Brain pericyte (primary cell): Measurements from ENCODE around the gene NDUFA12.

Source experiments
- DNase-seq: peaks from one replicate; pipeline ENCODE4 v3.0.0-alpha.2; 2012; ENCODE audit warnings: low read depth, low spot score

NDUFA12 gene

DNA sequence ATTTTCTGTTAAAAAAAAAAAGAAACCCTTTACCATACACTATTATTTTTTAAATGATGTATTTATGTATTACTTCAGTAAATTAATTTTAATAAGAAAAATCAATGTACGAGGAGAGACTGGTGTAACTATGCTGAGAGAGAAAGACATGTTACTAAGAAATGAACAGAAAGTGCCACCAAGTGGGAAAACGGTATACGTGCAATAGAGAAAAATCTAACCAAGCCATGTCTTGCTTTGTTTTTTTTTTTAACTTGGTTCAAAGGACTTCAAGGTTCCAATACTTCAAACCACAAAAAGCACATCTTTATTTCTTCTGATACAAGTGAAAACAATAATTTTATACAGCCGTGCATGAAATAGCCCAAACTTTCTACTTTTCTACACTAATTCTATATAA lies 22.9 kb downstream of the NDUFA12 start:
- DNase-seq = no peak

GRCh38 chr12:94979941-94980340 lies 23.6 kb downstream of the NDUFA12 start:
- no peak for DNase-seq

- DNase-seq = no peak
These were observed 25.6 kb downstream of the NDUFA12 start for GRCh38 chr12:94977766-94978468.

DNA sequence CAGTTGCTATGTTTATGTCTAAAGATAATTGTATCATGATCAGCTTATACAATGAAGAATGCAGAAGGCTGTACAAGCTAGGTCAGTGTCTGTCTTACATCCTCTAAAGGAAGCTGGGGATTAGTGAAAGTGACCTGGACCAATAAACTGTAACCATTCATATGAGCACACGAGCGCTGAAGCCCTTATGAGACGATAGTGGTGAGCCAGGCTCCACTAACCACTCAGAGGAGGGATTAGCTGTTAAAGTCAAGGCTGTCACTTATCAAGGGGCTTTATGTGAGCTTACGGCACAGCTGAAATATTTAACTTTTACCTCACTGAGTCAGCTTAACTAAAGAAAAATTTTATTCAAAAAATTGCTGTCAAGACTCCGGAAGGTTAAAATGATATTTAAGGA lies 30.3 kb downstream of the NDUFA12 start:
- no peak for DNase-seq

DNA sequence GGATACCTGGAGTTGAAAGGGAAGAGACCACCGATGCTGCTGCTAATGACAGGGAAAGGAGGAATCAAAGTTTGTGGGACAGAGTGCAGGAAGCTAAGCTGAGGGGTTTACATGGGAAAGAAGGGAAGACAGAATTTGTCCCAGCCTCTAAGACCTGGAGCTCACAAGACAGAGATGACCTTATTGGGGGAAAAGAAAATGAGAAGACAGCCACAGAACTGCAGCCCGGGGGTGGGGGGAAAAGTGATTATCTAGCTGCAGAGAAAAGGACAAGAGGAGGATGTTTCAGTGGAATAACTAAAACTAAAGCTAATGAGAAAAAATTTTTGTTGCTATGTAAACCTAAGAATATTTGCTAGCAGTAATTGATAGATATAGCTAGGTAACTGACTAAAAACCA lies 30.7 kb downstream of the NDUFA12 start:
- DNase-seq = no peak

DNA sequence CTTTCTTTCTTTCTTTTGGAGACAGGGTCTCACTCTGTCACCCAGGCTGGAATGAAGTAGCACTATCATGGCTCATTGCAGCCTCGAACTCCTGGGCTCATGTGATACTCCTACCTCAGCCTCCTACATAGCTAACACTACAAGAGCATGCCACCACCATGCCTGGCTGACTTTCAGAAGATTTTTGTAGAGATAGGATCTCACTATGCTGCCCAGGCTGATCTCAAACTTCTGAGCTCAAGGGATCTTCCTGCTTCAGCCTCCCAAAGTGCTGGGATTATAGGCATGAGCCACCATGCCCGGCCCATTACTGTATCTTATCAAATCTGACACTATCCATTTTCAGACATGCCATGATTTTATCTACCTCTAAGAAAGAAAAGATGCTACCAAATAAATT lies 31.6 kb downstream of the NDUFA12 start:
- DNase-seq = no peak

GRCh38 chr12:94970560-94970959 lies 32.9 kb downstream of the NDUFA12 start:
- no peak for DNase-seq

DNA sequence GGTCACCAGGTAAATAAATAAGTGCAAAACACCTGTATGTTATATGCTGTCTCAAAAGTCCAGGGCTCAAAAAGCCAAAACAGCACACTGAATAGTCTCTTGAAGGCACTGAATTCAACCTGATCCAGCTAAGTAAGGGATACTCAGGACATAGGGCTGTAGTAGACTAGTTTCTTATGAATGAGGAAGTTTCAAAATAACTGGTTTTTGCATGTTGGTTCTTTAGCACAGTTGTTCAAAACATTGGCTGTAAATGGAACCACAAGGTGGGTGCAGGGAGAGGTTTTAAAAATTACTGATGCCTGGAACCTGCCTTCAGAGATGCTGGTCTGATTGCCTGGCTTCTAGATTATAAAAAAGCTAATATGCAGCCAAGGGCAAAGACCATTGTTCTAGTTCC lies 34.1 kb downstream of the NDUFA12 start:
- DNase-seq = no peak

DNA sequence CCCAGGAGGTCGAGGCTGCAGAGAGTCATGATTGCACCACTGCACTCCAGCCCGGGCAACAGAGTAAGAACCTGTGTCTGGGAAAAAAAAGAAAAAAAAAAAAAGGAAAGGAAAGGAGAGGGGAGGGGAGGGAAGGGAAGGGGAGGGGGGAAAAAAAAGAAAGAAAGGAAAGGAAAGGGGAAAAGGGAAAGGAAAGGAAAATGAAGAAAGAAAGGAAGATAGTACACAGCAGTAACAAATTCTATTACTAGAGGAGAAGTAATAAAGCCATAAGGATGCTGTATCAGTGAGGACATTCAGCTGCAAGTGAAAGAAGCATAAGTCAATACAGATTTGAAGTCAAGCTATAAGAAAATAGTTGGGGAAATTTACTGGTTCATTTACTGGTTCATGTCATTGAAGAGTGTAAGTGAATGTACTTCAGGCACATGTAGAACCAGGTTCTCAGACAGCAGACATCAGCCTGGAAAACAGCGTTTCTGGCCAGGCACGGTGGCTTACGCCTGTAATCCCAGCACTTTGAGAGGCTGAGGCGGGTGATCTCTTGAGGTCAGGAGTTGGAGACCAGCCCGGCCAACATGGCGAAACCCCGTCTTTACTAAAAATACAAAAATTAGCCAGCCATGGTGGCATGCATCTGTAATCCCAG lies 37.4 kb downstream of the NDUFA12 start:
- DNase-seq = no peak

DNA sequence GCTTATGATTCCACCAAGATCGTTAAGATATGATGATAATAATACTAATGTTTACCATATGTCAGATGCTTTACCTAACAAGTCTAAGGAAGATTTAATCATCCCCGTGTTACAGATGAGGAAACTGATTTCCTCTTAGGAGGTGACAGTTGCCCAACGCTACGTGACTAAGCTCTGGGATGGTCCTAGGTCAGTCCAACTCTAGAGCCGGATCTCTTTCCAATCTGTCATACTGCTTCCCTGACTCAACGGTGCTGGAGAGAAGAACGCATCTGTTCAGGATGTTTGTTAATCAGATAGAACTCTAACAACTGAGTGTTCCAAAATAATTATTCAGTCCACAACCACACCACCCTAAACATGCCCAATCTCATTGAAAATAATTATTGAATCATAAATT lies 39.8 kb downstream of the NDUFA12 start:
- no peak for DNase-seq

GRCh38 chr12:94962670-94963069 lies 40.8 kb downstream of the NDUFA12 start:
- DNase-seq = no peak

DNA sequence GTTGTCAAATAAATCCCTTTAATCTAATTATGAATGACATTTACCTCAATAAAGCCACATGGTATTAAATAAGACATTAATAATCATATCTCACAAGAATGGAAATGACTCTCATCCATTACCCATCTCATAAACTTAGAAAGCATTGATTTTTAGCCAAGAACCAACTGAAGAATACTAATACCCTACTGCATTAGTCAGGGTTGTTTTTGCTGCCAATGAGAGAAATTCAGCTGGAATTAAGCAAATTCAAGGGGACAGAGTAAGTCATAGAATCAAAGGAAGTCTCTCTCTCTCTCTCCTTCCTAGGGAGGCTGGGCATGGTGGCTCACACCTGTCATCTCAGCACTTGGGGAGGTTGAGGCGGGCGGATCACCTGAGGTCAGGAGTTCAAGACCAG lies 41.6 kb downstream of the NDUFA12 start:
- no peak for DNase-seq

- no peak for DNase-seq
These were observed 42.2 kb downstream of the NDUFA12 start for GRCh38 chr12:94961256-94961824.

- no peak for DNase-seq
These were observed 46.5 kb downstream of the NDUFA12 start for GRCh38 chr12:94957006-94957405.

DNA sequence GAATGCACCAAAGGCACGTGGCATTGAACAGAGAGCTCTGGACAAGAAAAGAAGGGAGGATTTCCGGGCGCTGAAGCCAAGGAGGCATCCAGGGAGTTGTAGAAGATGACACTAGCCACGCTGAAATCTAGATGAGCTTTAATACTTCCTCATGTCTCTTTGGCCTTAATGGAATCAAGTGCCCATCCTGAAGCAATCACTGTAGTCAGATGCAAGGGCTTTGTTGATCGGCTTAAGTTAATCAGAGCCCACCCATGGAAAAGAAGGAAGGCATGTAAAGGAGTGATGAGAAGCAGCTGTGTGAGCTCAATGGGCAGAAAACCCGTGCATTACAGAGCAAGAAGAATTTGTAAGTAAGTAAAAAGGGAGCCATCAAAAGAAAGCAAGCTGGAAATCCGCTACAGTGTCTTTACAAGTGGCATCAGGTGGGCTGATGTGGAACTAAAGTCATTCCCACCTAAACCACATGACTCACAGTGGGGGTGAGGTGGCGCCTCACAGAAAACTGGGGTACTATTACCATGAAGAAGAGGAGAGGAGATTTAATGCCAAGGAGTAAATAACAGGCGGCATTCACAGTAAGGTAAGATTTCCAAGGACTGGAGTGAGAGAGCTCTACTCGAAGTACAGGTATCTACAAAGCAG lies 48.4 kb downstream of the NDUFA12 start:
- DNase-seq = no peak

DNA sequence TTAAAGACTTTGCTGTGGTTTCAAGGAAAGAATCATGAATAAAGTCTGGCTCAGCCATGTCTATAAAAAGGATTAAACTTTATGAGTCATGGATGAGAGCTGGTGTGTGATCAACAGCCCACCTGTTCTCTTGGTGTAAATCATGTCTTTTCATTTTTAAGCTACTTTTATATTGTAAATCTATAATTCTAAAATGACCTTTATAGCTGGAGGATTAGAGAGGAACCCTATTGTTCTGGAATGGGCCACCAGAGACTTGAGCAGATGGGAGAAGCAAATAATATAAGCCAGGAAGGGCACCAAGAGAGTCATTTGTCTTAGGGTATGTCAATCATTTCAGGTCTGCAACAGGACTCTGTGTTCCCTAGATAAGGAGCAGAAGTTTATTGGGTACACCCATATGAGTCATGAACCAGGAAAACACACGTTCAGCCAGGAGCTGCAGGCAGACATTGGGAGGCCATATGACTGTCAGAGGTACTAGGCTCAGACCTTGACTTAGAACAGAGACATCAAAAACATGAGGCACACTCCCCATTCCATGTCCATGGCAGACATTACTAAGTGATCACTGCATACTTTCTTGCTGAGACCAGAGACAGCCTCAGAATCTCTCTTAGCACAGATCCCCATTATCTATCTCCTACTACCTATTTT lies 49.3 kb downstream of the NDUFA12 start:
- no peak for DNase-seq

DNA sequence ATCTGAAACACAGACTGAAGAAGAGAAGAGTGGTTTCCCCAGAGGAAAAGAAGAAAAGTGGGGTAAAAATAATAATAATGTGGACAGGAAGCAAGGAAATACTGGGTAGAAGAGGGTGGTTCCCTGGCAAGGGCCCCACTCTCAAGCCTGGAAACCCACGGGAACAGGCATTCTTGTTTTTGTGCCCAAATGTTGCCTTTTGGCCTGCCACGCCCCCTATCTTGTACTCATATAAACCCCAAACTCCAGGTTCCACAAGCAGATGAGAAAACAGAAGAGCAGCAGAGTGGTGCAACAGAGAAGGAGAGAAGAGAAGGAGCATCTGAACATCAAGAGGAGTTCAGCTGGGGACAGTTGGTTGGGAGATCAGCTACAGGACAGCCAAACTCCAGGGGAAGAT lies 51.2 kb downstream of the NDUFA12 start:
- no peak for DNase-seq

DNA sequence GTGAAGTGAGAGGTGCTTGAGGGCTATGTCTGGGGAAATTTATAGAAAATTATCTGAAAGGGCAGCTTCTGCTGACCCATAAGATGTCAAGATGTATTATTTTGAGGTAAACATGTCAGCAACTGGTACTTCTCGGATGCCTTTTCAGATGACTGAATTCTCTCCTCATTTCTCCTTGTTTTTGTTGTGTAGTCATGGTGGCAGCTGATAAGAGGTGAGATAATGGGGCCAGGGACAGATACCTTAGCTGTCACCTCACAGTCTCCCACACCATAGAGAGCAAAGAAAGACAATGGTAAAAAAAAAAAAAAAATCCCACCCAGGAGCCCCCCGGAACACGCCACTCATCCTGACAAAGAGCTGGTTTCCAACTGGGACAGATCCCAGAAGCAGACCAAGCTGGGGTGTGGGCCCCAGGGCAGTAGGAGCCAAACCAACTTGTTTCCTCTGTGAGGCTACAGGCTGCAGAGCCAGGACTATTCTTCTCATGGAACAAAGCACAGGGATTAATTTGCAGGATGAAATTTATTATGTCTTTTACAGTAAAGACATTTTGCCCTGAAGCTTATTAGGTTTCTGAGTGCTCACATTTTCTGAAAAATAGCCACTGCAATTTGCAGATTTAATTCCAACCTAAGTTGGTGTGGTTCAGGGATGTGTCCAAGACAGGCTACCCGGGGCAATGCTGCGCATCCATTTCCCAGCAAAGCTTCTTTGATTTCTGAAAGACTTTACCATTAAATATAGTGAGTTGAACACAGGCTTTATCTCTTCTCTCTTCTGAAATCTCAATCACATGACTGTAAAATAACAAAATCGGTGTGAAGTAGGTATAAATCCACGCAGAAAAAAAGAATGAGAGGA lies 52.2 kb downstream of the NDUFA12 start:
- DNase-seq = no peak

GRCh38 chr12:94948232-94948810 lies 55.2 kb downstream of the NDUFA12 start:
- DNase-seq = no peak

DNA sequence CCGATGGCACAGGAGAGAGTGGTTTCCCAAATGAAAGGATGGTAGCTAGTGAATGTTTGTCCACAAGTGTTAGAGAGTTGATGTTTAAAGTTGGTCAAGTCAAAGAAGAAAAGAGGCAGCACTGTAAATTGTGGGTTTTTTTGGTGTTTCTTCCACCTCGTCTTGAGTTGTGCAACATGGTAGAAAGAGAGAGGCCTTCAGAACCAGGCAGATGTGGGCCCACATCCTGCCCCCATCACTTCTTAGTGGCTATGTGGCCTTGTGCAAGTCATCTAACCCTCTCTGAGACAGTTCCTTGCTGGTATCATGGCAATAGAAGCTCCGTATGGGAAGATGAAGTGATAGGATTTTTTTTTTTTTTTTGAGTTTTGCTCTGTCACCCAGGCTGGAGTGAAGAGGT lies 60.8 kb downstream of the NDUFA12 start:
- no peak for DNase-seq

GRCh38 chr12:94941440-94941862 lies 62.0 kb downstream of the NDUFA12 start:
- peak; percentile 76 for DNase-seq
